Measurements from ENCODE around the gene DSG1.

DSG1 gene

DNA sequence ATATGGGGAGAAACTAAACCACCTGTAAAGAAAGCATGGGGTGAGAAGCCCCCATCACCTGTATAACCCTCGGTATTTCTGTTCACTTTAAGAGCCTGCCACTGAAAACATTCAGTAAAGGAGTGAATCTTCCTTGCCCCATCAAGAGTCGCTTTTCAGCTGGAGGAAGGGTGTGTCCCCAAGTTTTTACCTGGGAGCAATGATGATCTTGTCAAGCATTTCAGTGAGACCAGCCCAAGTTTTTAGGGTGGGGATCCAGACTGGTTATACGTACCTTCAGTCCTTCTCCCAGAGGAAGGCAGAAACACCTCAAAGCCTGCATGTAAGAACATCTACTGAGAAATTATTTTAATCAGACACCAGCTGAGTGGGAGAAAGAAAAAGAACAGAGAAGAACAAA lies at the start of gene DSG1:
Gene DSG1, plus strand, starts transcription at position 301 of the 400 bp plus-strand sequence. CDS start 141 bp downstream, outside the sequence.
- no peak within 1 kb of the TSS for H3K4me3 ChIP-seq (ENCODE audit: low read depth, low read length)
- no peak for TF ChIP-seq CTCF (IDR thresholded peaks at IDR 0.05; ENCODE audit: borderline replicate concordance, insufficient read depth, low read depth, low read length)

DNA sequence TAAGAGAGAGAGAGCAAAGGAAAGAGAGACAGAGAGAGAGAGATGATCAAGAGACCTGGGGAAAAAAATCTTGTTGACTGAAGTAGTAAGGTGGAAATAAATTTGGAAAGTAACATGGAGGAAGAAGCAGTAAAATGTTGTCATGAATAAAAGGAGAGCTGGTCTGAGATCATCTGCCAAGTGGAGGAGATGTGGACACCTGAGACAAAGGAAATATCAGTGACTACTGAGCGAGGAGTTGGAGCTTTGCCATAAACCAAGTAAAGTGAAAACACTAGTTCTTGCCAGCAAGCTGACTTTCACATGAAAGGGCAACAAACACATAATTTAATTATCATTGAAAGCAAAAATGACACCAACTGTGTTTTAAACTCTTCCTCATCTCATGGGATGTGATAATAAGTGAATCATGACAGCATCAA lies 49.0 kb upstream of the DSG1 start:
- H3K4me3 ChIP-seq (ENCODE audit: low read depth, low read length): no peak overlapping the region
- no peak for TF ChIP-seq CTCF (IDR thresholded peaks at IDR 0.05; ENCODE audit: borderline replicate concordance, insufficient read depth, low read depth, low read length)

GRCh38 chr18:31269566-31269965 lies 48.4 kb upstream of the DSG1 start:
- TF ChIP-seq CTCF (IDR thresholded peaks at IDR 0.05; ENCODE audit: borderline replicate concordance, insufficient read depth, low read depth, low read length): no peak
- H3K4me3 ChIP-seq (ENCODE audit: low read depth, low read length): no peak overlapping the region

DNA sequence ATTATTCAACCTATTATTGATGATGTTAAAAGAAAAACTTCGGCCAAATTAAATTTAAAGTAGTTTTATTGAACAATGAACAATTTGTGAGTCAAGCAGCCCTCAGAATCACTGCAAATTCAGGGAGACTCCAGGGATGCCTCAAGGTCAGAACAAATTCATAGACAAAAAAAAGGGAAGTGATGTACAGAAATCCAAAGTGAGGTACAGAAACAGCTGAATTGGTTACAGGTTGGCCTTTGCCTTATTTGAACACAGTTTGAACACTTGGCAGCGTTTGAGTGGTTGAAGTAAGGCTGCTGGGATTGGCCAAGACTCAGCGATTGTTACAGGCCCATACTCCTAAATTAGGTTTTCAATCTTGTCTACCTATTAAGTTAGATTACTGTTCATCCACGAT lies 47.4 kb upstream of the DSG1 start:
- TF ChIP-seq CTCF (IDR thresholded peaks at IDR 0.05; ENCODE audit: borderline replicate concordance, insufficient read depth, low read depth, low read length): no peak
- no peak overlapping the region for H3K4me3 ChIP-seq (ENCODE audit: low read depth, low read length)

DNA sequence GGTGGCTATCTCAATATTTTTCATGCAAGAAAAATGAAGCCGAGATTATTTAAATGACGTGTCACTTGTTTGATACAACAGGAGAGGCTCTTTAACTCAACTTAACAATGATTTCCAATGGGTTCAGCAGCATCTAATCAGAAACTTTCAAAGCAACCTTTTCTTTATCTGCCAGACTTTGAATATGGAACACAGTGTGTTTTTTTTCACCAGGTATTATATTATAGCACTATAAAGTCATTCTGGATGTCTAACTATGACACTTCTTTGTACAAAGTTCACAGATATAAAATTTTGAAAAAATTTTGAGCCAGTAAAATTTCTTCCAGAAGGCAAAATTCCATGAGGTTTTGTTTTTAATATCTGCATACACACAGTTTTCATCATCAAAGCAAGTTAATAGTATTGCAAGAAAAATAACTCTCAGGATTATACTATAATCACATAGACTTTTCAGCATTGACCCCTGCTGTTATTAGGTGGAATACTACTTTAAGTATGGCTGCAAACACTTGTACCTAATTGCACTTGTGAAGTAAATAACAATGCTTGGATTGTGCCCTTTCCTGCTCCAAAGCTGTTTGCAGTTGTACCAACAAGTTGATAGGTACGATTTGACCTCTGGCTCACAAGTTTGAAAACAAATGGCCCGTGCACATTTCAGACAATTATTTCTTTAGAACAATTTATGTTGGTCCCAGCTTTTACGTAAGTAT lies 44.0 kb upstream of the DSG1 start:
- no peak overlapping the region for H3K4me3 ChIP-seq (ENCODE audit: low read depth, low read length)
- no peak for TF ChIP-seq CTCF (IDR thresholded peaks at IDR 0.05; ENCODE audit: borderline replicate concordance, insufficient read depth, low read depth, low read length)

- H3K4me3 ChIP-seq (ENCODE audit: low read depth, low read length): no peak overlapping the region
- TF ChIP-seq CTCF (IDR thresholded peaks at IDR 0.05; ENCODE audit: borderline replicate concordance, insufficient read depth, low read depth, low read length): no peak
These were observed 43.0 kb upstream of the DSG1 start for GRCh38 chr18:31274931-31275330.

DNA sequence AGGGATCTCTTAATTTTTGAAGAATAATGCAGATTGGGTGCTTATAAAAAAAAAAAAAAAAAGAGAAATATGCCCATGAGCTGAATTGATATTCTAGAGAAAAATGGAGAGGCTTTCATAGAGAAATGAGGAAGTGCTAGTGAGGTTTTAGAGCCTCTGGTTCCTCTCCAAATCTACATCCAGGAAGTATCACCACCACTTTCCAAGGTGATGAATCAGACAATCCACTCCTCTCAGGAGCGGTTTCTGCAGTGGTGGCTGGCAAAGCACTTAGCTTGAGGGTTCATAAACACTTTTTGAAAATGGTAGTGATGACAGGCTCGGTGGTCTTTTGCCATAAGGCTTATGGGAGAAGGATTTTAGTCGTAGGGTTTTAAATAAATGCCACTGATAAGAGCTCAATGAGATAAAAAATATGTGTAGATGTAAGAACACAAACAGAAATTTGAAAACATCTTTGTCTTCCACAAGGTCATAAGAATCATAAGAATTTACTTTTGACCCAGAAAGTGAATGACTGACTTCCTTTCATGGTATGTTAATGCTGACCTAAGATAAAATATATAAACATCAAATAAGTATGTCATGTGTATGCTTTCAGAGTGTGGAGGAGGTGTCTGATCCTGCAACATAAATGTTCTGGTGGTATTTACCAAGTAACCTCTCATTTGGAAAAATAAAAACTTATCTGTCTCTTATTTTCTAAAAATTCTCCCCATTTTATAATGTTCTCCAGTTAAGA lies 42.1 kb upstream of the DSG1 start:
- no peak overlapping the region for H3K4me3 ChIP-seq (ENCODE audit: low read depth, low read length)
- no peak for TF ChIP-seq CTCF (IDR thresholded peaks at IDR 0.05; ENCODE audit: borderline replicate concordance, insufficient read depth, low read depth, low read length)
